ENCODE data around the gene NAV3.

The NAV3 gene

GRCh38 chr12:77915071-77915600 lies 84.4 kb downstream of the NAV3 start:
- Histone ChIP-seq H3K4me1 (ENCODE audit: control insufficient read depth, insufficient read depth, low read depth, low read length) (no peaks in the 10 kb centered on the region), H2BK15ac (ENCODE audit: low read depth, poor library complexity, severe bottlenecking) (no peak overlapping the region), H3K14ac (ENCODE audit: low read length in 2 of 2) (no peak overlapping the region), H2AK5ac (ENCODE audit: low read length, severe bottlenecking) (no peak overlapping the region), H3K79me1 (replicated peaks; ENCODE audit: low read length, poor library complexity, severe bottlenecking) (no peaks in the 10 kb centered on the region), H4K91ac (ENCODE audit: low read length) (no peak overlapping the region), H3K4ac (ENCODE audit: low read depth in 1 of 2, low read length in 2 of 2) (no peak overlapping the region), H3K18ac (ENCODE audit: low read depth in 1 of 2, low read length in 2 of 2) (no peak overlapping the region), H4K8ac (ENCODE audit: low read length) (no peak overlapping the region), H3K9ac (ENCODE audit: low read length) (no peak overlapping the region), H2BK12ac (ENCODE audit: low read length in 2 of 2) (no peak overlapping the region), H3K4me2 (ENCODE audit: low read length, poor library complexity, severe bottlenecking) (no peak overlapping the region), H3K36me3 (ENCODE audit: control insufficient read depth in 1 of 2, insufficient read depth in 2 of 2, low read depth in 1 of 2, low read length in 2 of 2) (no peaks in the 10 kb centered on the region), H3K27ac (ENCODE audit: low read length, poor library complexity, severe bottlenecking) (no peak overlapping the region), H2AFZ (ENCODE audit: low read depth, low read length) (no peak overlapping the region), H3K4me3 (ENCODE audit: insufficient read depth in 1 of 2, low read depth in 1 of 2, low read length in 2 of 2) (no peak overlapping the region), H2BK120ac (ENCODE audit: low read depth, low read length) (no peak overlapping the region), H3K9me3 (ENCODE audit: control insufficient read depth, low read length) (no peaks in the 10 kb centered on the region), H3K27me3 (ENCODE audit: control insufficient read depth in 1 of 2, insufficient read depth in 1 of 2, low read length in 2 of 2) (no peaks in the 10 kb centered on the region), H3K23ac (ENCODE audit: low read length in 2 of 2) (no peak overlapping the region), H2BK5ac (ENCODE audit: low read depth, low read length, poor library complexity, severe bottlenecking) (no peak overlapping the region)
- DNase-seq: no peak
- WGBS: no CpG with 5 or more reads among the region's 1 CpG

GRCh38 chr12:77916276-77916675 lies 85.6 kb downstream of the NAV3 start:
- Histone ChIP-seq H2BK15ac (ENCODE audit: low read depth, poor library complexity, severe bottlenecking) (no peak overlapping the region), H3K4me1 (ENCODE audit: control insufficient read depth, insufficient read depth, low read depth, low read length) (no peaks in the 10 kb centered on the region), H2BK5ac (ENCODE audit: low read depth, low read length, poor library complexity, severe bottlenecking) (no peak overlapping the region), H3K9me3 (ENCODE audit: control insufficient read depth, low read length) (no peaks in the 10 kb centered on the region), H4K8ac (ENCODE audit: low read length) (no peak overlapping the region), H3K14ac (ENCODE audit: low read length in 2 of 2) (no peak overlapping the region), H3K27me3 (ENCODE audit: control insufficient read depth in 1 of 2, insufficient read depth in 1 of 2, low read length in 2 of 2) (no peaks in the 10 kb centered on the region), H2AK5ac (ENCODE audit: low read length, severe bottlenecking) (no peak overlapping the region), H3K4me2 (ENCODE audit: low read length, poor library complexity, severe bottlenecking) (no peak overlapping the region), H4K91ac (ENCODE audit: low read length) (no peak overlapping the region), H3K18ac (ENCODE audit: low read depth in 1 of 2, low read length in 2 of 2) (no peak overlapping the region), H3K4me3 (ENCODE audit: insufficient read depth in 1 of 2, low read depth in 1 of 2, low read length in 2 of 2) (no peak overlapping the region), H2AFZ (ENCODE audit: low read depth, low read length) (no peak overlapping the region), H3K9ac (ENCODE audit: low read length) (no peak overlapping the region), H2BK120ac (ENCODE audit: low read depth, low read length) (no peak overlapping the region), H3K27ac (ENCODE audit: low read length, poor library complexity, severe bottlenecking) (no peak overlapping the region), H3K36me3 (ENCODE audit: control insufficient read depth in 1 of 2, insufficient read depth in 2 of 2, low read depth in 1 of 2, low read length in 2 of 2) (no peaks in the 10 kb centered on the region), H2BK12ac (ENCODE audit: low read length in 2 of 2) (no peak overlapping the region), H3K4ac (ENCODE audit: low read depth in 1 of 2, low read length in 2 of 2) (no peak overlapping the region), H3K23ac (ENCODE audit: low read length in 2 of 2) (no peak overlapping the region), H3K79me1 (replicated peaks; ENCODE audit: low read length, poor library complexity, severe bottlenecking) (no peaks in the 10 kb centered on the region)
- DNase-seq: no peak
- WGBS: no CpG with 5 or more reads among the region's 2 CpGs

- WGBS: 94% methylated on average over 2 of the region's 3 CpGs
- Histone ChIP-seq H3K36me3 (ENCODE audit: control insufficient read depth in 1 of 2, insufficient read depth in 2 of 2, low read depth in 1 of 2, low read length in 2 of 2) (no peaks in the 10 kb centered on the region), H3K27me3 (ENCODE audit: control insufficient read depth in 1 of 2, insufficient read depth in 1 of 2, low read length in 2 of 2) (no peaks in the 10 kb centered on the region), H2BK15ac (ENCODE audit: low read depth, poor library complexity, severe bottlenecking) (no peak overlapping the region), H3K27ac (ENCODE audit: low read length, poor library complexity, severe bottlenecking) (no peak overlapping the region), H3K9ac (ENCODE audit: low read length) (no peak overlapping the region), H3K4me2 (ENCODE audit: low read length, poor library complexity, severe bottlenecking) (no peak overlapping the region), H3K79me1 (replicated peaks; ENCODE audit: low read length, poor library complexity, severe bottlenecking) (no peaks in the 10 kb centered on the region), H3K18ac (ENCODE audit: low read depth in 1 of 2, low read length in 2 of 2) (no peak overlapping the region), H3K9me3 (ENCODE audit: control insufficient read depth, low read length) (no peaks in the 10 kb centered on the region), H2BK5ac (ENCODE audit: low read depth, low read length, poor library complexity, severe bottlenecking) (no peak overlapping the region), H3K23ac (ENCODE audit: low read length in 2 of 2) (no peak overlapping the region), H4K91ac (ENCODE audit: low read length) (no peak overlapping the region), H3K14ac (ENCODE audit: low read length in 2 of 2) (no peak overlapping the region), H2BK12ac (ENCODE audit: low read length in 2 of 2) (no peak overlapping the region), H2AK5ac (ENCODE audit: low read length, severe bottlenecking) (no peak overlapping the region), H3K4ac (ENCODE audit: low read depth in 1 of 2, low read length in 2 of 2) (no peak overlapping the region), H3K4me1 (ENCODE audit: control insufficient read depth, insufficient read depth, low read depth, low read length) (no peaks in the 10 kb centered on the region), H3K4me3 (ENCODE audit: insufficient read depth in 1 of 2, low read depth in 1 of 2, low read length in 2 of 2) (no peak overlapping the region), H2BK120ac (ENCODE audit: low read depth, low read length) (no peak overlapping the region), H2AFZ (ENCODE audit: low read depth, low read length) (no peak overlapping the region), H4K8ac (ENCODE audit: low read length) (no peak overlapping the region)
- DNase-seq: no peak
These were observed 87.4 kb downstream of the NAV3 start for GRCh38 chr12:77918046-77918445.

- H3K23ac ChIP-seq (ENCODE audit: low read length in 2 of 2): no peak overlapping the region
- H2AK5ac ChIP-seq (ENCODE audit: low read length, severe bottlenecking): no peak overlapping the region
- no peak overlapping the region for H2AFZ ChIP-seq (ENCODE audit: low read depth, low read length)
- no peak overlapping the region for H2BK15ac ChIP-seq (ENCODE audit: low read depth, poor library complexity, severe bottlenecking)
- H3K4ac ChIP-seq (ENCODE audit: low read depth in 1 of 2, low read length in 2 of 2): no peak overlapping the region
- no peak overlapping the region for H3K27ac ChIP-seq (ENCODE audit: low read length, poor library complexity, severe bottlenecking)
- no peaks in the 10 kb centered on the region for H3K9me3 ChIP-seq (ENCODE audit: control insufficient read depth, low read length)
- no peak overlapping the region for H3K14ac ChIP-seq (ENCODE audit: low read length in 2 of 2)
- H2BK12ac ChIP-seq (ENCODE audit: low read length in 2 of 2): no peak overlapping the region
- no peak overlapping the region for H3K4me3 ChIP-seq (ENCODE audit: insufficient read depth in 1 of 2, low read depth in 1 of 2, low read length in 2 of 2)
- H2BK5ac ChIP-seq (ENCODE audit: low read depth, low read length, poor library complexity, severe bottlenecking): no peak overlapping the region
- no peak overlapping the region for H4K8ac ChIP-seq (ENCODE audit: low read length)
- no peaks in the 10 kb centered on the region for H3K4me1 ChIP-seq (ENCODE audit: control insufficient read depth, insufficient read depth, low read depth, low read length)
- no peak overlapping the region for H2BK120ac ChIP-seq (ENCODE audit: low read depth, low read length)
- no peak for DNase-seq
- no peak overlapping the region for H3K18ac ChIP-seq (ENCODE audit: low read depth in 1 of 2, low read length in 2 of 2)
- H4K91ac ChIP-seq (ENCODE audit: low read length): no peak overlapping the region
- H3K27me3 ChIP-seq (ENCODE audit: control insufficient read depth in 1 of 2, insufficient read depth in 1 of 2, low read length in 2 of 2): no peaks in the 10 kb centered on the region
- H3K9ac ChIP-seq (ENCODE audit: low read length): no peak overlapping the region
- no peaks in the 10 kb centered on the region for H3K36me3 ChIP-seq (ENCODE audit: control insufficient read depth in 1 of 2, insufficient read depth in 2 of 2, low read depth in 1 of 2, low read length in 2 of 2)
- 100% methylated on average over 2 of the region's 3 CpGs for WGBS
- H3K4me2 ChIP-seq (ENCODE audit: low read length, poor library complexity, severe bottlenecking): no peak overlapping the region
- H3K79me1 ChIP-seq (replicated peaks; ENCODE audit: low read length, poor library complexity, severe bottlenecking): no peaks in the 10 kb centered on the region
These were observed 88.8 kb downstream of the NAV3 start for GRCh38 chr12:77919450-77919849.

Data from mesenchymal stem cell (in vitro differentiated cells and primary cell).